Activated naive CD8-positive, alpha-beta T cell treated with anti-CD3 and anti-CD28 coated beads, Interleukin-2, amount 10 ng/mL, durations not matched to agents 7 days and 5 days (primary cell): Measurements from ENCODE around the gene GLIPR1L1. TPM values are rescaled to one million over a fixed set of nuclear protein-coding genes. Genes with fewer than 3 reads are reported as not detected.

Experiments
- total RNA-seq, 2 experiments: library from RNA; stranded (reverse); gene quantifications; one replicate each; pipeline ENCODE4 v1.2.3, GENCODE V29; 2021

GLIPR1L1 gene
- total RNA-seq, 2 experiments from 2014 or later = not detected

Other genes starting within 250 kb of the GLIPR1L1 start
- not detected for gene KCNC2, start 124.8 kb upstream of the GLIPR1L1 start, total RNA-seq
- 1 to 10 TPM; 9.4 to 9.9 TPM for gene CAPS2, start 4.3 kb upstream of the GLIPR1L1 start, total RNA-seq
- under 1 TPM in 1 of 2 experiments, not detected in 1; 0.28 TPM for gene GLIPR1L2, start 56.4 kb downstream of the GLIPR1L1 start, total RNA-seq
- gene GLIPR1, start 146.1 kb downstream of the GLIPR1L1 start, total RNA-seq = 10 to 100 TPM; 57.9 to 63.3 TPM
- gene KRR1, start 176.9 kb downstream of the GLIPR1L1 start, total RNA-seq = 10 to 100 TPM; 59.1 to 70.6 TPM